G401.6 (cell line): Measurements from ENCODE around the gene CDC42SE2.
"Not testable (repeated sequence)": the region's sequence is repeated elsewhere in the genome, so short reads cannot be mapped to it uniquely, and the experiment has no call there.

Source experiments
- FAIRE-seq: peaks from 2 replicates; lab custom pipeline; 2012; peaks lifted over from hg19 to GRCh38; lab: Jason Lieb, UNC

CDC42SE2 gene

GRCh38 chr5:131367219-131367860 is 103.5 kb downstream of the CDC42SE2 start:
- no peak for FAIRE-seq

DNA sequence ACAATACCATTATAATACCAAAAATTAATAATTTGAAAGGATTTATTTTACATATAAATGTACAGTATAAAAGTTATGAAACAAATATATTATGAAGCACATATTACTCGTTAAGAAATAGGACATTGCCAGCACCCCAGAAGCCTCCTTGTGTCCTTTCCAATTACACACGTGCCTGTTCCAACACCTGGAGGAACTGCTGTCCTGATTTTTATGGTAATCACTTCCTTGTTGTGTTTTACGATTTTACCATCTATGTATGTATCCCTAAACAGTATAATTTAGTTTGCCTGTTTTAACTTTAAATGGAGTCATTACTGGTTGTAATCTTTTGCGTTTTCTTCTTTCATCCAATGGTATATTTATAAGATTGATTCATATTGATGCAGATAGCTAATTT is 105.0 kb downstream of the CDC42SE2 start:
- FAIRE-seq, result no peak

- FAIRE-seq, result no peak
Measured at GRCh38 chr5:131369558-131369957, 105.7 kb downstream of the CDC42SE2 start.

DNA sequence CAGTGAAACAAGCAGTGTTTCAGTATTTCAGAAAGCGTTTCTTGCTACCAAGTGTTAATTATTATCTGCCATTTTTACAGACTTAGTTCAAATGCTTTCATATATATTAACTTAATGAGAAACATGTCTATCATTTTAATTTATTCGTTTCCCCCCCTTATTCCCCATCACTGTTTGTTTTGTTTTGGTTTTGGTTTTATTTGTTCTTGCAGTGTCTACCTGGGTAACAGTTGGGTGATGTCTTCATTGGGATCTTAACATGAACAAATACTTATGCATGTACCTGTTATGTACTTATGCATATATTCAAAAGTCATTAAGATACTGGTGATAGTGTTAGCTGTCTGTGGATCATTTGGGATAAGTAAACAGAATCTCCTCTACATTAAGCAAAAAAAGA is 108.0 kb downstream of the CDC42SE2 start:
- no peak for FAIRE-seq

DNA sequence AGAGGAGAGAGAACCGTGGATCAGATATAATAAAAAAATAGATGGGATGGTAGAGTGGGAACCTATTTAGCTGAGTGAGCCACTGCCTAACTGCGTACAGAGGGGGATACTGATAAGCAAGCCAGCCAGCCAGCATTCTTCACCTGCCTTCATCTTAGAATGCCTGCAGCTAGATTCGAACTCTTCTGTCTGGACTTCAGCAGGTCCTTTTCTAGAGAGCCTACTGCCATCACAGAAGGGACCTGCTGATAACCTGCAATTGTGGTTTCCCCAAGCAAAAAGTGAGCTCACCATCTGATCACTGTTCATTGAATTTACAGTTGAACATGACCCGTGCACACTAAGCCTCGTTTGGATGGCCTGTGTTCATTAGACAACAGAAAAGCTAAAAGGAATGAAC is 109.4 kb downstream of the CDC42SE2 start:
- no peak for FAIRE-seq

- no peak for FAIRE-seq
Measured at GRCh38 chr5:131375351-131375750, 111.5 kb downstream of the CDC42SE2 start.

- FAIRE-seq, result no peak
Measured at GRCh38 chr5:131377346-131377745, 113.5 kb downstream of the CDC42SE2 start.

DNA sequence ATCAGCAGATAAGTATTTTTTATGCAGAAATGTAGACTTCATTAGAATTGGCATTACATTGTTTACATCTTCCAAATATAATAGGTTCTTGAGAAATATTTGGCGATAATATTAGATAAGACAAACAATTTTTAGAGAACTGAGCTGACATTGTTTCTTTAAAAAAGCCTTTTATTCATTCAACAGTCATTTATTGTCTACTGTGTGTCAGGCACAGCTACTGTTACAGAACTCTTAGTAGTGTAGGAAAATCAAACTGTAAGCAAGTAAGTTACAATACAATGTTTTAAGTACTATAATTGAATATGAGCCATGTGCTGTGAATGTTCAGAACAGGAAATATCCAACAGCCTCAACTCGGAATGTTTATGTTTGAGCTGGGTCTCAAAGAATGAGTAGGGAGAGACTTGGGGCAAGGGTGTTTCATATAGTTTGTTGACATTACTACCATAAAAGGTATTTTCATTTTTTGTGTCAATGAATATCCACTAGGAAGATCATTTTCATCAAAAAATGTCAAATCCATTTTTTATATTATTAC is 114.0 kb downstream of the CDC42SE2 start:
- FAIRE-seq, result no peak

- no peak for FAIRE-seq
Measured at GRCh38 chr5:131378721-131379541, 115.1 kb downstream of the CDC42SE2 start.

DNA sequence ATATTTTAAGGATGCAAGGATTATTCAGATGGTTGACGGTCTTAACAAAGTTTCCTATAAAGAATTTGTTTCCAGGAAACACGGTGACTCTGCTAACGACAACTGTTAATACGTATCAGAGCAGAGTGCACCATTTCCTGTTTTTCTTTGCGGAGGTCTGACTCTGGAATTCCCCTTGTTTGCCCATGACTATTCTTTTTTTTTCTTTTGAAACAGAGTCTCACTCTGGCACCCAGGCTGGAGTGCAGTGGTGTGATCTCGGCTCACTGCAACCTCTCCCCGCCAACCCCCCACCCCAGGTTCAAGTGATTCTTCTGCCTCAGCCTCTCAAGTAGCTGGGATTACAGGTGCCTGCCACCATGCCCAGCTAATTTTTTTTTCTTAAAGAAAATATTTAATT is 115.9 kb downstream of the CDC42SE2 start:
- FAIRE-seq, result no peak

DNA sequence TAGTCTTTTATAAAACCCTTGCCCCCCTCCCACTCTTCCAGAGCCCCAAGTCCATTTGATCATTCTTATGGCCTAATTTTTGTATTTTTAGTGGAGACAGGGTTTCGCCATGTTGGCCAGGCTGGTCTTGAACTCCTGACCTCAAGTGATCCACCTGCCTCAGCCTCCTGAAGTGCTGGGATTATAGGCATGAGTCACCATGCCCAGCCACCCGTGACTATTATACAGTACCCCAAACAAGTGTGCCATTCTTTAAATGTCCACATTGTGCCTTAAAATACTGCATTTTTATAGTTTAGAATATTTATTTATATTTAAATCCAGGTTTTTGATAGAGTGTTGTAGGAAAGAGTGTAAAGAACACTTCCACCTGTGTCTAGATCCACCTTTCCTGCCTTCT is 116.4 kb downstream of the CDC42SE2 start:
- FAIRE-seq, result not testable (repeated sequence)

GRCh38 chr5:131381021-131381420 is 117.2 kb downstream of the CDC42SE2 start:
- FAIRE-seq, result no peak

- FAIRE-seq, result no peak
Measured at GRCh38 chr5:131381777-131382176, 117.9 kb downstream of the CDC42SE2 start.

- FAIRE-seq, result peak; percentile 76
Measured at GRCh38 chr5:131382407-131383395, 118.8 kb downstream of the CDC42SE2 start.

DNA sequence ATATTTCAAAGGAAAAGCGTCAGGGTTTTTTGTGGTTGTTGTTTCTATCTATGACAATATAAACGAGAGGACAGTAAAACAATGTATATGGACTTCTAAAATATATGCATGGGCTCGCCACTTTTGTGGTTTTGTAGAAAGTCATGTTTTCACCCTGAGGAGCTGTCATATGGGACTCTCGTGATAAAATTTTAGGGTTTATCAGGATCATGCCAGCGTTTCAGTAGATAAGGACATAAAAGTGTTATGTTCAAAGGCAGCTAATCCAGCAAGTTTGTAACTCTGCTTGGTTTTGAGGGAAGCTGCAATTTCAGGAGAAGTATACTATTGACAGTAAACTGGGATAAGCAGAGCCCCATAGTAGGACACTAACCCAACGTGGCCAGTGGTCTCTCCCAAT is 120.3 kb downstream of the CDC42SE2 start:
- no peak for FAIRE-seq

GRCh38 chr5:131384616-131385214 is 120.9 kb downstream of the CDC42SE2 start:
- FAIRE-seq, result no peak

- FAIRE-seq, result no peak
Measured at GRCh38 chr5:131386124-131386523, 122.3 kb downstream of the CDC42SE2 start.

DNA sequence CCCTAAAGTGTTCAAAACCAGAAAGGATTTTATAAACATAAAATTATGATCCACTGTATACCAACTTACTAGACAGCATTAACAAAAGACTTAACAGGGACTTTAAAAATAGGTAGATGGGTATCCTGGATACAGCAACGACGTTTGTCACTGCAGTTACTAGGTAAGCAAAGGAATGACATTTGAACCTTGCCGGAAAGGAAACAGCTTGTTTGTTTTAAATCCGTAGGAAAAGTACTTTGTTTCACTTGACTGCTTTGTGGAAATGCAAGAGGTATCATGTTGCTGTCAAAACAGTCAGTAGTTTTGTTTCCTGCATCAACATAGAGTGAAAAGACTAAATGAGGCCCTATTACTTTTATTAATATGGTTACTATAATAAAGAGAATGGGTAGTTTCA is 122.9 kb downstream of the CDC42SE2 start:
- no peak for FAIRE-seq

- FAIRE-seq, result no peak
Measured at GRCh38 chr5:131387255-131387654, 123.4 kb downstream of the CDC42SE2 start.

GRCh38 chr5:131389096-131389868 is 125.4 kb downstream of the CDC42SE2 start:
- FAIRE-seq, result no peak

- no peak for FAIRE-seq
Measured at GRCh38 chr5:131389869-131390265, 126.0 kb downstream of the CDC42SE2 start.
